UCSD-AML1 (cell line): ENCODE data around the gene IFFO2.

Experiments
- DNase-seq: peaks from one replicate; lab custom pipeline; 2025; ENCODE audit not compliant: unreplicated experiment; lab: John Stamatoyannopoulos, UW

Gene IFFO2

GRCh38 chr1:18956193-18957135 is at the start of gene IFFO2:
IFFO2 (minus strand) TSS chr1:18956676; CDS start chr1:18956332, 344 bp downstream.
- DNase-seq: peak; percentile 95

- no peak for DNase-seq
These were observed 49.5 kb upstream of the IFFO2 start for GRCh38 chr1:19006000-19006399.

- DNase-seq: no peak
These were observed 47.2 kb upstream of the IFFO2 start for GRCh38 chr1:19003371-19004290.

GRCh38 chr1:19000065-19000464 is 43.6 kb upstream of the IFFO2 start:
- DNase-seq: no peak

GRCh38 chr1:18999359-18999758 is 42.9 kb upstream of the IFFO2 start:
- no peak for DNase-seq

GRCh38 chr1:18998016-18998724 is 41.7 kb upstream of the IFFO2 start:
- DNase-seq: no peak

GRCh38 chr1:18997508-18997907 is 41.0 kb upstream of the IFFO2 start:
- DNase-seq: no peak

GRCh38 chr1:18996548-18997177 is 40.2 kb upstream of the IFFO2 start:
- DNase-seq: no peak

- no peak for DNase-seq
These were observed 37.9 kb upstream of the IFFO2 start for GRCh38 chr1:18994381-18994780.

GRCh38 chr1:18992646-18993045 is 36.2 kb upstream of the IFFO2 start:
- no peak for DNase-seq

- no peak for DNase-seq
These were observed 35.1 kb upstream of the IFFO2 start for GRCh38 chr1:18991585-18991984.

- no peak for DNase-seq
These were observed 33.4 kb upstream of the IFFO2 start for GRCh38 chr1:18989896-18990295.

- DNase-seq: no peak
These were observed 32.8 kb upstream of the IFFO2 start for GRCh38 chr1:18989176-18989799.

- DNase-seq: no peak
These were observed 24.8 kb upstream of the IFFO2 start for GRCh38 chr1:18981242-18981641.

- no peak for DNase-seq
These were observed 22.2 kb upstream of the IFFO2 start for GRCh38 chr1:18978706-18979105.

GRCh38 chr1:18977428-18977827 is 21.0 kb upstream of the IFFO2 start:
- no peak for DNase-seq

- DNase-seq: no peak
These were observed 19.6 kb upstream of the IFFO2 start for GRCh38 chr1:18976096-18976495.

GRCh38 chr1:18974606-18975005 is 18.1 kb upstream of the IFFO2 start:
- no peak for DNase-seq

GRCh38 chr1:18974005-18974404 is 17.5 kb upstream of the IFFO2 start:
- no peak for DNase-seq

- no peak for DNase-seq
These were observed 17.0 kb upstream of the IFFO2 start for GRCh38 chr1:18973446-18973955.
